HepG2 (cell line): ENCODE data around the gene RAD54L. TPM values are rescaled to one million over a fixed set of nuclear protein-coding genes. Genes with fewer than 3 reads are reported as not detected.

Experiments used
- MAFG ChIP-seq: sonication (generic); formaldehyde crosslinking; IDR thresholded peaks from 2 replicates; pipeline ENCODE4 v1.5.1; 2020; ENCODE audit warnings: mild to moderate bottlenecking, missing genetic modification reagents
- POLR2A ChIP-seq, 2 experiments: IDR thresholded peaks; 2 replicates each; pipeline ENCODE4 v1.6.1; 2011; ENCODE audit warnings: low read depth in 2 of 2, low read length in 2 of 2, mild to moderate bottlenecking in 1 of 2, moderate library complexity in 1 of 2; ENCODE audit not compliant: insufficient read depth in 1 of 2
- POLR2G ChIP-seq: fragments of 200-400 bp; formaldehyde crosslinking; IDR thresholded peaks from 2 replicates; pipeline ENCODE4 v1.6.1; 2018; ENCODE audit warnings: mild to moderate bottlenecking, low read depth, low read length, moderate library complexity
- RAD21 ChIP-seq: fragments of 450-650 bp; formaldehyde crosslinking; IDR thresholded peaks from 2 replicates; pipeline ENCODE4 v1.5.0; 2020; ENCODE audit warnings: mild to moderate bottlenecking
- SPEN ChIP-seq: sonication (generic); formaldehyde crosslinking; IDR thresholded peaks from 2 replicates; pipeline ENCODE4 v1.5.1; 2020; ENCODE audit warnings: low read depth, mild to moderate bottlenecking, missing genetic modification reagents
- YEATS2 ChIP-seq: sonication (generic); formaldehyde crosslinking; IDR thresholded peaks from 2 replicates; pipeline ENCODE4 v1.4.0; 2020; ENCODE audit warnings: missing genetic modification reagents, borderline replicate concordance
- ZNF251 ChIP-seq: sonication (generic); formaldehyde crosslinking; IDR thresholded peaks from 2 replicates; pipeline ENCODE4 v1.9.0; 2021; ENCODE audit warnings: mild to moderate bottlenecking, missing genetic modification reagents
- ZNF543 ChIP-seq: sonication (generic); formaldehyde crosslinking; IDR thresholded peaks from 2 replicates; pipeline ENCODE4 v1.4.0; 2020; ENCODE audit warnings: mild to moderate bottlenecking, missing genetic modification reagents
- polyA plus RNA-seq, 8 experiments: library from polyadenylated mRNA; depleted of rRNA in 3 of 8; stranded (reverse) in 7 of 8; unstranded in 1 of 8; fragments of >200 nt; fragmentation: Illumina TruSeq in 4 of 8; extraction: Trizol in 4 of 8; gene quantifications; 2 replicates each; pipeline versions ENCODE4 v1.2.1 to v1.2.3, GENCODE V29; 2011 to 2016; ENCODE audit warnings: low read depth in 4 of 8, missing spikeins in 1 of 8, mixed read lengths in 1 of 8; ENCODE audit not compliant: insufficient read depth in 1 of 8
- total RNA-seq, 5 experiments: library from RNA; depleted of rRNA; stranded (reverse); fragments of >200 nt; fragmentation: Illumina TruSeq; extraction: Trizol; gene quantifications; 2 replicates each; pipeline ENCODE4 v1.2.3, GENCODE V29; 2016; ENCODE audit warnings: low read depth in 1 of 5
- TF ChIP-seq, protein P1 (sequence below): sonication (generic); formaldehyde crosslinking; conservative IDR thresholded peaks from 2 replicates; pipeline ENCODE4 v1.4.0; 2020; ENCODE audit warnings: missing genetic modification reagents
- TF ChIP-seq, protein P2 (sequence below): sonication (generic); formaldehyde crosslinking; IDR thresholded peaks from 2 replicates; pipeline ENCODE4 v1.8.1; 2023; ENCODE audit warnings: mild to moderate bottlenecking, moderate library complexity, missing genetic modification reagents
- TF ChIP-seq, protein P3 (sequence below): sonication (generic); formaldehyde crosslinking; IDR thresholded peaks from 2 replicates; pipeline ENCODE4 v1.4.0; 2020; ENCODE audit warnings: mild to moderate bottlenecking, missing genetic modification reagents
- TF ChIP-seq, protein P4 (sequence below): sonication (generic); formaldehyde crosslinking; conservative IDR thresholded peaks from 2 replicates; pipeline ENCODE4 v1.4.0; 2020; ENCODE audit warnings: mild to moderate bottlenecking, missing genetic modification reagents, moderate library complexity

RAD54L gene
- total and polyA plus RNA-seq, 2 of the 13 experiments (the other 11 are each of a cell fraction or from before 2014, with no cell fraction given) = 10.2 to 30.0 TPM

DNA sequence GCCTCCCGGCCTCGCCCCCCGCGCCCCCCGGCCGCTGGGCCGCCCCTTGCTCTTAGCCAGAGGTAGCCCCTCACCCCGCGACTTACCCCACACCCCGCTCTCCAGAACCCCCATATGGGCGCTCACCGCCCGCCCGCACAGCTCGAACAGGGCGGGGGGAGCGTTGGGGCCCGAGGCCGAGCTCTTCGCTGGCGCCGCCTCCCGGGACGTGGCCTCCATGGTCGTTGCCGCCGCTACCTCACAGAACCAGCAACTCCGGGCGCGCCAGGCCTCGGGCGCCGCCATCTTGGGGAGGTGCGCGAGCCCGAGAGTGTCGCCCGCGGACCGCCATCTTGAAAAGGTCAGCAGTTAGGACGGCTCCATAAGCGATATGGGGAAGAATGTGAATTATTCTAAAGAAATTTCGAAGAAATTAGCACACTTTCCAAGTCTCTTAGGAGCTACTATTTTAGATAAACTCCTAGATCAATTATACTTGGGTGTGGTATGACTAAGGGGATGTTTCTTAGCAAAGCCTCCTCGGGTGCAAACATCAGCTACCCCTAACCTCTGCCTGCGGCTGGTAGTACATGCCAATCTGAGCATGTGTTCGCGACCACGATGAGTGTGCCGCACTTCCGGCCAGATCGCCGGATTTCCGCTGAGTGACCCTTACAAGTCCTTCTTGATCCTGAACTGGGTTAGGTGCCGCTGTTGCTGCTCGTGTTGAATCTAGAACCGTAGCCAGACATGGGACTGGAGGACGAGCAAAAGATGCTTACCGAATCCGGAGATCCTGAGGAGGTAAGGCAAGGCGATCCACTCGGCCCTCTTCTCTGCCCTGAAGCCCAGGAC is 55.7 kb downstream of the RAD54L start, which contains the start of the genes LRRC41 and UQCRH (continued):
- TF ChIP-seq, protein P1, sequence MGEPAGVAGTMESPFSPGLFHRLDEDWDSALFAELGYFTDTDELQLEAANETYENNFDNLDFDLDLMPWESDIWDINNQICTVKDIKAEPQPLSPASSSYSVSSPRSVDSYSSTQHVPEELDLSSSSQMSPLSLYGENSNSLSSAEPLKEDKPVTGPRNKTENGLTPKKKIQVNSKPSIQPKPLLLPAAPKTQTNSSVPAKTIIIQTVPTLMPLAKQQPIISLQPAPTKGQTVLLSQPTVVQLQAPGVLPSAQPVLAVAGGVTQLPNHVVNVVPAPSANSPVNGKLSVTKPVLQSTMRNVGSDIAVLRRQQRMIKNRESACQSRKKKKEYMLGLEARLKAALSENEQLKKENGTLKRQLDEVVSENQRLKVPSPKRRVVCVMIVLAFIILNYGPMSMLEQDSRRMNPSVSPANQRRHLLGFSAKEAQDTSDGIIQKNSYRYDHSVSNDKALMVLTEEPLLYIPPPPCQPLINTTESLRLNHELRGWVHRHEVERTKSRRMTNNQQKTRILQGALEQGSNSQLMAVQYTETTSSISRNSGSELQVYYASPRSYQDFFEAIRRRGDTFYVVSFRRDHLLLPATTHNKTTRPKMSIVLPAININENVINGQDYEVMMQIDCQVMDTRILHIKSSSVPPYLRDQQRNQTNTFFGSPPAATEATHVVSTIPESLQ (CRISPR knock-in tag) = no peak
- peak; percentile 52 for TF ChIP-seq SPEN
- TF ChIP-seq YEATS2 (CRISPR knock-in tag) = peak; percentile 19; the same call in 1 of the 2 replicates
- TF ChIP-seq ZNF251 = no peak
- no peak for TF ChIP-seq RAD21
- TF ChIP-seq POLR2G = peak; percentile 91
- no peak for TF ChIP-seq ZNF543 (CRISPR knock-in tag)
- peak; percentile 84 to 85 for TF ChIP-seq POLR2A (IDR thresholded peaks at IDR 0.05; ENCODE audit: insufficient read depth in 1 of 2, low read depth in 2 of 2, low read length in 2 of 2)
- TF ChIP-seq, protein P2, sequence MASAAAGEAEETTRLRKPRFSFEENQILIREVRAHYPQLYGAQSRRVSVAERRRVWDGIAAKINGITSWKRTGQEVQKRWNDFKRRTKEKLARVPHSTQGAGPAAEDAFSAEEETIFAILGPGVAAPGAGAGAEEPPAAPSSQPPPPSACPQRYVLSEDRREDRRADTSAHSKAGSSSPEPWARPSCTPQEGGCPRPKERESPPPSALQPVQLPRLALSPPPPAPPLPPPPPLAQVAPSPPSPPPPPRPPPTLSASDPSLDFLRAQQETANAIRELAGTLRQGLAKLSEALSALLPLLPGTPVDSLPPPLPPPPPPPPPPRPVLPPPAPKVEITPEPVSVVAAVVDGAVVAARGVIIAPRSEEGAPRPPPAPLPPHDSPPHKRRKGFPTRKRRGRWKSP (CRISPR knock-in tag) = 0 out of 2 replicates have a peak, but pooled peaks have one; percentile 18
- TF ChIP-seq MAFG (CRISPR knock-in tag) = no peak
- TF ChIP-seq, protein P3, sequence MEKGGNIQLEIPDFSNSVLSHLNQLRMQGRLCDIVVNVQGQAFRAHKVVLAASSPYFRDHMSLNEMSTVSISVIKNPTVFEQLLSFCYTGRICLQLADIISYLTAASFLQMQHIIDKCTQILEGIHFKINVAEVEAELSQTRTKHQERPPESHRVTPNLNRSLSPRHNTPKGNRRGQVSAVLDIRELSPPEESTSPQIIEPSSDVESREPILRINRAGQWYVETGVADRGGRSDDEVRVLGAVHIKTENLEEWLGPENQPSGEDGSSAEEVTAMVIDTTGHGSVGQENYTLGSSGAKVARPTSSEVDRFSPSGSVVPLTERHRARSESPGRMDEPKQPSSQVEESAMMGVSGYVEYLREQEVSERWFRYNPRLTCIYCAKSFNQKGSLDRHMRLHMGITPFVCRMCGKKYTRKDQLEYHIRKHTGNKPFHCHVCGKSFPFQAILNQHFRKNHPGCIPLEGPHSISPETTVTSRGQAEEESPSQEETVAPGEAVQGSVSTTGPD = no peak
- TF ChIP-seq, protein P4, sequence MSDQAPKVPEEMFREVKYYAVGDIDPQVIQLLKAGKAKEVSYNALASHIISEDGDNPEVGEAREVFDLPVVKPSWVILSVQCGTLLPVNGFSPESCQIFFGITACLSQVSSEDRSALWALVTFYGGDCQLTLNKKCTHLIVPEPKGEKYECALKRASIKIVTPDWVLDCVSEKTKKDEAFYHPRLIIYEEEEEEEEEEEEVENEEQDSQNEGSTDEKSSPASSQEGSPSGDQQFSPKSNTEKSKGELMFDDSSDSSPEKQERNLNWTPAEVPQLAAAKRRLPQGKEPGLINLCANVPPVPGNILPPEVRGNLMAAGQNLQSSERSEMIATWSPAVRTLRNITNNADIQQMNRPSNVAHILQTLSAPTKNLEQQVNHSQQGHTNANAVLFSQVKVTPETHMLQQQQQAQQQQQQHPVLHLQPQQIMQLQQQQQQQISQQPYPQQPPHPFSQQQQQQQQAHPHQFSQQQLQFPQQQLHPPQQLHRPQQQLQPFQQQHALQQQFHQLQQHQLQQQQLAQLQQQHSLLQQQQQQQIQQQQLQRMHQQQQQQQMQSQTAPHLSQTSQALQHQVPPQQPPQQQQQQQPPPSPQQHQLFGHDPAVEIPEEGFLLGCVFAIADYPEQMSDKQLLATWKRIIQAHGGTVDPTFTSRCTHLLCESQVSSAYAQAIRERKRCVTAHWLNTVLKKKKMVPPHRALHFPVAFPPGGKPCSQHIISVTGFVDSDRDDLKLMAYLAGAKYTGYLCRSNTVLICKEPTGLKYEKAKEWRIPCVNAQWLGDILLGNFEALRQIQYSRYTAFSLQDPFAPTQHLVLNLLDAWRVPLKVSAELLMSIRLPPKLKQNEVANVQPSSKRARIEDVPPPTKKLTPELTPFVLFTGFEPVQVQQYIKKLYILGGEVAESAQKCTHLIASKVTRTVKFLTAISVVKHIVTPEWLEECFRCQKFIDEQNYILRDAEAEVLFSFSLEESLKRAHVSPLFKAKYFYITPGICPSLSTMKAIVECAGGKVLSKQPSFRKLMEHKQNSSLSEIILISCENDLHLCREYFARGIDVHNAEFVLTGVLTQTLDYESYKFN (CRISPR knock-in tag) = 0 out of 2 replicates have a peak, but pooled peaks have one; percentile 9
